HS-5 (cell line): ENCODE measurements around the gene NOSIP.

ENCODE experiments used
- DNase-seq: peaks from one replicate; pipeline ENCODE4 v3.0.0-alpha.2; 2012; ENCODE audit warnings: low read depth

Gene NOSIP

DNA sequence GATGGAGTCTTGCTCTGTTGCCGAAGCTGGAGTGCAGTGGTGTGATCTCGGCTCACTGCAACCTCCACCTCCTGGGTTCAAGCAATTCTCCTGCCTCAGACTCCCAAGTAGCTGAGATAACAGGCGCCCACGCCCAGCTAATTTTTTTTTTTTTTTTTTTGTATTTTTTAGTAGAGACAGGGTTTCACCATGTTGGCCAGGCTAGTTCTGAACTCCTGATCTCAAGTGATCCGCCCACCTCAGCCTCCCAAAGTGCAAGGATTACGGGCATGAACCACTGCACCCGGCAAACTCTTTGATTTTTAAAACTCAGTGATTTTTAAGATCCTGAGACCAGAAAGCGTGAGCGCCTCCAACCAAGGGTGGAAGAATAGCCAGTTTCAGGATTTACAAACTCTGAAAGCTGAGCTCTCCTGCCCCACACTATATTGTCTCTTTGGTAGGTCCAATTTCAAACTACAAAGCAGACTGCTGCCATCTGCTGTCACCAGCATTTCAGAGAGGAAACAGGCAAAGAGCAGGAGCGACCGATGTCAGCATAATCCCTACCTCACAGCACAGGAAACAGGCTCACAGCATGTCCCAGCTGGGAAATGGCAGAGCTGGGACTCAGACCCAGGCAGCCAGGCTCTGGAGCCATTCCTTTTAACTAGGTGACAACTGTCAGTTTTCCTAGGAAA is 9.2 kb downstream of the NOSIP start:
- DNase-seq: no peak

DNA sequence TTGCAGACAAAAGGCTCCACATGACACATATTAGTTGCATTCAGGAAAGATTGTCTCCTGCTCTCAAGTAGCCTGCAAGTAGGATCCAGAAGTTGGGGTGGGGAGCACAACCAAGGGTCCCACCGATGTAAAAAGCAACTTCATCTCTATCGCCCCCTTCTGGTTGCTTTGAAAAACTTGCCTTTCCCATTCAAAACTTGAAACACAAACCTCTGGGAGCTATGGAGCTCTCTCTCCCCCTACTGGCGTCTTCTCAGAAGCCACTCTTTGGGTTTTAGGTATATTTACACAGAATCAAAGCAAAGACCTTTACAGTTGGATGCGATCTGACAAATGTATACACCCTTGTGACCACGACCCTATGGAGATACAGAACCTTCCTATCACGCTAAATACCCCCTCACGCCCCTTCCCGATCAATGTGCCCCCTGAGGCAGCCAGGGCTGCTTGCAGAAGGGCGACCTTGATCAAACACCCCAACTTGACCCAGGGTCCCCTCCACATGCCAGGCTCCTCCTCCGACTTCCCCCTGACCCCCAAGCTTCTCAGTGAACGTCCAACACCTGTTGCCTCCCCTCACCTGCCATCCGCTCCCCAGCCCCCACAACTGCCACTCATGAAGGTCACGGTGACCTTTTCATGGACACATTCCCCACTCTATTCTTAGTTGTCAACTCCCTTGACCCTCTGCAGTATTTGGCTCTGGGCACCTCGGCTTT is 10.1 kb downstream of the NOSIP start:
- peak; percentile 58 for DNase-seq

DNA sequence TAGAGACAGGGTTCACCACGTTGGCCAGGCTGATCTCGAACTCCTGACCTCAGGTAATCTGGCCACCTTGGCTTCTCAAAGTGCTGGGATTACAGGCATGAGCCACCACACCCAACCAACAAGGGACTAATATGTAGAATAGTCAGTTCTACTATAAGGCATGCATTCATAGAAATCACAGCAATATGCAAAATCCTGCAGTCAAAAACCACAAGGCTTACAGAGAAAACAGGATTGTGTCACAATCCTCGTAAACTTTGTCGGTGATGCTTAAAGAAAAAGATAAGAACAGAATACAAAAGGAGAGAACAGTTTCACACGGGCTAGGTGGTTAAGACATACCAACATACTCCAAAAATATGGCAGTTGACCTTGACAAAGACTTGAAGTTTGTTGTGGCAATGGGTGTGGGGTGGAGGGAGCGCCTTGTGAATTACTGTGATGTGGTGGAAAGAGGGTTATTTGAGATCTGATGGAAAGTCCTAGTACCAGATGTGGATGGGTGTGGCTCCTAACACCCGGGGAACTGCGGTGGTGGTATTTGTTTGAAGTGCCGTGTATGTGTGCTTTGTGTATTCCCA is 12.4 kb downstream of the NOSIP start:
- no peak for DNase-seq

GRCh38 chr19:49566302-49566701 is 14.1 kb downstream of the NOSIP start:
- DNase-seq: no peak

- no peak for DNase-seq
Observed at GRCh38 chr19:49565261-49565660, 15.1 kb downstream of the NOSIP start.

GRCh38 chr19:49564616-49565045 is 15.7 kb downstream of the NOSIP start:
- no peak for DNase-seq

- DNase-seq: no peak
Observed at GRCh38 chr19:49560358-49560900, 19.9 kb downstream of the NOSIP start.

DNA sequence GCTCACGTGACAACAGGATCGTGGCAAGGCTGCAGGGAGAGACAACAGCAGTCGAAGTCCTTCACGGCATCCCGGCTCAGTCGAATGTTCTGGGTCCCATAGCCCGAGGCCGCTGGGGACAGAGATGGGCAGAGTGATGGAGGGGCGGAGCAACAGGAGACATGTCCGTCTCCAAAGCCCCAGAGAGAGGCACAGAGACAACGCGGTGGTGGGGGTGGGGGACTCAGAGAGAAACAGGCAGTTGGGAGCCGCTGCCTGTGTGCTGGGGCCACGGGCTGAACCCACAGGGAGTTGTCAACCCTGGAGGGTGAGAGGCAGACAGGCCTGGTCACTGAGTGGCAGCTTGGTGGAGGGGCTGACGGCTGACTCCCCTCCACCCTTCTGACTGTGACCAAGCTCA is 20.4 kb downstream of the NOSIP start:
- no peak for DNase-seq

- DNase-seq: no peak
Observed at GRCh38 chr19:49559443-49559842, 20.9 kb downstream of the NOSIP start.

- no peak for DNase-seq
Observed at GRCh38 chr19:49558591-49558990, 21.8 kb downstream of the NOSIP start.

- no peak for DNase-seq
Observed at GRCh38 chr19:49557641-49558325, 22.6 kb downstream of the NOSIP start.

DNA sequence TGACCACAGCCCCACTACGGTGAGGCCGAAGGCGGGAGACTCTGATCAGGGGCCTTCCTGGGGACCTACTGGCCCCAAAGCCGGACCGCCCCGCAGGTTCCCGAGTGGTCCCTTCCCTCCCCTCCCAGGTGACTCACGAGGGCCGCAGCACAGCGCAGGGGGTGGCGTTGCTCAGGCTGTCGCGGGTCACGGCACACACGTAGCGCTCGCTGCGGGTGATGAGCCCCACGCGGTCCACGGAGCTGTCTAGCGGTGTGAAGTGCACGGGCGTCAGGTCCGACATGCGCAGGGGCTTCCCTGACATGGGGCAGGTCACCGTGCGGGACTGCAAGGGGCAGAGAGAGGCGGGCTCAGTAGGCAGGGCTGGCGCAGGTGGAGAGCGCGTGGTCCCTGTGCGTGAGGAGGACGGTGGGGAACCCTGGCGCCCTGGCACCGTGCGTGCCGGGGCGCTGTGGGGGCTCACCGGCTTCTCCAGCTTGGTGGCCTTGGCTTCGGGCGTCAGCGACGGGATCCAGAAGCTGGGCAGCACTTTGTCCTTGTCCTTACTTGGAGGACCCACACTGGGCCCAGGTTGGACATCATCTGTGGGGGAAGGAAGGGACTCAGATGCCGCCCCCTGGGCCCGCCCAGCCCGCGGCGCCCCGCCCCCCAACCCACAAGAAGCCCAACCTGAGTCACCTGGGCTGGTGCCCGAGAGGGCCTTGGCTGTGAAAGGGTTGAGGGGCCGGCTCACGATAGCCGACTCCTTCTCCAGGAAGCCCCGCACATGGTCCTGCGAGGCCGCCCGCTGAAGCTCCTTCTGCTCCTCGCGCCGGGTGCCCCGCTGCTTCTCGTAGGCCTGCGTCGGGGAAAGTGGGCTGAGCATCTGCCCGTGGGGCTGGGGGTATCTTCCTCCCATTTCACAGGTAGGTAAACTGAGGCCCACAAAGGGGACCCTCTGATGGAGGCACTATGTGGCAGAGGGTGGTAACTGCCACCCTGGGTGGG is 23.7 kb downstream of the NOSIP start:
- no peak for DNase-seq

DNA sequence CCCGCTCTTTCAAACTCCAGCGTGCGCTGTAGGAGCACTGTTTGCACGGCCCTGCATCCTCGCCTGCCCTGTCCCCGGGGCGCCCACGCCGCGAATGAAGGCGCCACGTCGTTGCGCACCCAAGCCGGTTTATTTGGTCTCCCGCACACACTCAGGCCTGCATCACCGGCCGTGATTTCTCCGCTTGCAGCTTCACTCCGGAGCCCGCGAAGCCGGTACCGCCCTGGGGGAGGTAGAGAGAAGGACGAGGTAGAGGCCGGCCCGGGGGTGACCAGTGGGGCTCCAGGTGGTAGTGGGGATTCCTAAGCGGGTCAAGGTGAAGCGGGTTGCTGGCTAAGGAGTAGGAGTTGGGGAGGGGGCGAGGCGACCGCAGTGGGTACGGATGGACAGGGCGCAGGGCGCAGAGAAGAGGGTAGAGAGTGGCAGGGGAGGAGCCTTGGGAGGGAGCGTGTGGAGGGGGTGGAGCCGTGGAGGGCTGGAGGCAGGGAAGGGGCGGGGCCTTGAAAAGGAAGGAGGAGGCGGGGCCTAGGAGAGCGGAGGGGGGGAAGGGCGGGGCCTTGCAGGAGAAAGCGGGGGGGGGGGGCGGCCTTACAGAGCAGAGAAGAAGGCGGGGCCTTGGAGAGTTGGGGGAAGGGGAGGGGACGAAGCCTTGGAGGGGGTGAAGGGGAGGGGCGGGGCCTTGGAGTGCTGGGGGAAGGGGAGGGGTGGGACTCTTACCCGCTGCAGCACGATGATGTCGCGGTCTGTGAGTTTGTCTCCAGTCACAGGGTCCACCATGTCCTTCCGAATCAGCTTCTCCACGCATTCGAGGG is 24.6 kb downstream of the NOSIP start:
- no peak for DNase-seq

DNA sequence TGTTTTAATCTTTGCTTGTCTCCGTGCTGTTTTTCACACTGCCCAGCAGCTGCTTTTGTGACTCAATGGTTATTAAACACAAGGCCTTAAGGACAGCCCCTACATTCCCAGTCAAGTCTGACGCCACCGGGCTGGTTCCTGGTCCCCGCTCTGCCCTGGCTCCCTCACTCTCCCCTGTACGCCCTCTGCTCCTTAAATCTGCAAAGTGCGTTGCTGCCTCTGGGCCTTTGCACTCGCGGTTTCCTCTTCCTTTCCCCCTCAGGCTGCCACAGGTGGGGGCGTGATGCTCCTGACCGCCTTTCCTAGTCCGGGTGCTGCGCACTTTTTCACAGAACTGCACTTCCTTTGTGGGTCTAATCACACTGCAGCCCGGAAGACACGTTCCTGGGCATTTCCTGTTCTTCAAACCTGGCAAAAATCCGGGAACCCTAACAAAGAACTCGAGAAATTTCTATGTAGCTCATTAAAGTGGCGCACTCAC is 25.6 kb downstream of the NOSIP start:
- no peak for DNase-seq

- peak; percentile 52 for DNase-seq
Observed at GRCh38 chr19:49553451-49554271, 26.7 kb downstream of the NOSIP start.

GRCh38 chr19:49552749-49553148 is 27.6 kb downstream of the NOSIP start:
- no peak for DNase-seq

GRCh38 chr19:49551531-49551930 is 28.8 kb downstream of the NOSIP start:
- DNase-seq: no peak

DNA sequence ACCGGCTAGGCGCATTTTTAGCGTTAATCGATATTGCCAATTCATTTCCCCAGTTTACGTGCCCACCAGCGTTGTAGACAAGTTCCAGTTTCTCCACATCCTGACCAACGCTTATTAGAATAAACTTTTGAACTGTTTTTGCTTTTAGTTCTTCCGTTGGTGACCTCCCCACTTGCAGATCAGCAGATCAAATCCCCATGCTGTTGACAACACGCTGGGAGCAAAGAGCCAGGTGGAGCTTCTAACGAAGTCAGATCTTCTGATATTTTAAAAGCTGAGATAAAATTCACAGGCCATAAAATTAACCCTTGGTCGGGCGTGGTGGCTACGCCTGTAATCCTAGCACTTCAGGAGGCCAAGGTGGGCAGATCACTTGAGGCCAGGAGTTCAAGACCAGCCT is 31.3 kb downstream of the NOSIP start:
- DNase-seq: no peak

GRCh38 chr19:49546825-49547565 is 33.4 kb downstream of the NOSIP start:
- peak; percentile 70 for DNase-seq
